IMR-90 (cell line): ENCODE results near the gene L3MBTL4. TPM values are rescaled to one million over a fixed set of nuclear protein-coding genes. Genes with fewer than 3 reads are reported as not detected.

Source experiments
- ATAC-seq: fragments of 200-7000 bp; cut with Tn5 transposase; 2 replicates; pipeline ENCODE4 v1.9.1; 2020; ENCODE audit warnings: low read depth, mild to moderate bottlenecking, moderate library complexity
- BruUV-seq: library from RNA; stranded (reverse); fragments of 400-500 nt; replicated peaks from 2 replicates; lab custom pipeline; 2021; lab: Mats Ljungman, UMichigan
- CTCF ChIA-PET: fragments of 300-600 bp; formaldehyde crosslinking; extraction: SDS; loops from one replicate; lab custom pipeline; 2021; ENCODE audit warnings: antibody characterized with exemption; lab: Yijun Ruan, JAX
- POLR2A ChIA-PET: fragments of 300-600 bp; sonication (Branson Sonifier 250); formaldehyde crosslinking; loops from one replicate; lab custom pipeline; 2022; ENCODE audit warnings: antibody characterized with exemption; ENCODE audit not compliant: unreplicated experiment; lab: Charles Lee
- DNase-seq: peaks from one replicate; pipeline ENCODE4 v3.0.0; 2013
- H2AFZ ChIP-seq: replicated peaks from 2 replicates; pipeline ENCODE3; 2013; ENCODE audit warnings: low read length, mild to moderate bottlenecking; ENCODE audit not compliant: poor library complexity
- H2AK5ac ChIP-seq: 2 replicates; pipeline ENCODE4 v1.6.1; 2013; ENCODE audit warnings: low read depth, low read length, inconsistent platforms
- H2AK9ac ChIP-seq: replicated peaks from 2 replicates; pipeline ENCODE3; 2013; ENCODE audit warnings: mild to moderate bottlenecking, low read depth, low read length, moderate library complexity; ENCODE audit not compliant: poor library complexity
- H2BK120ac ChIP-seq: 2 replicates; pipeline ENCODE4 v1.6.1; 2013; ENCODE audit warnings: low read depth, low read length, inconsistent platforms
- H2BK15ac ChIP-seq: 3 replicates; pipeline ENCODE4 v1.6.1; 2013; ENCODE audit warnings: low read depth, low read length, inconsistent platforms
- H2BK20ac ChIP-seq: 2 replicates; pipeline ENCODE4 v1.6.1; 2013; ENCODE audit warnings: low read depth, mild to moderate bottlenecking, inconsistent platforms, low read length, moderate library complexity
- H2BK5ac ChIP-seq: 2 replicates; pipeline ENCODE4 v1.6.1; 2013; ENCODE audit warnings: mild to moderate bottlenecking, low read depth, low read length, inconsistent platforms; ENCODE audit not compliant: poor library complexity, severe bottlenecking
- H3K14ac ChIP-seq: replicated peaks from 2 replicates; pipeline ENCODE4 v1.6.1; 2013; ENCODE audit warnings: low read depth, low read length, inconsistent platforms
- H3K18ac ChIP-seq: 2 replicates; pipeline ENCODE4 v1.6.1; 2013; ENCODE audit warnings: low read depth, low read length, control low read depth
- H3K23ac ChIP-seq: 2 replicates; pipeline ENCODE4 v1.6.1; 2013; ENCODE audit warnings: low read depth, low read length, inconsistent platforms
- H3K27ac ChIP-seq: 2 replicates; pipeline ENCODE4 v1.5.1; 2013; ENCODE audit warnings: mild to moderate bottlenecking, control low read depth, low read length; ENCODE audit not compliant: insufficient read depth
- H3K27me3 ChIP-seq: 2 replicates; pipeline ENCODE4 v1.6.1; 2013; ENCODE audit warnings: low read length; ENCODE audit not compliant: control insufficient read depth, insufficient read depth
- H3K36me3 ChIP-seq: 2 replicates; pipeline ENCODE4 v1.6.1; 2013; ENCODE audit warnings: low read length, mixed read lengths; ENCODE audit not compliant: control insufficient read depth, insufficient read depth
- H3K4ac ChIP-seq: 2 replicates; pipeline ENCODE4 v1.6.1; 2013; ENCODE audit warnings: low read depth, low read length, inconsistent platforms
- H3K4me1 ChIP-seq: 2 replicates; pipeline ENCODE4 v1.6.1; 2013; ENCODE audit warnings: low read length, mixed read lengths; ENCODE audit not compliant: control insufficient read depth, insufficient read depth
- H3K4me2 ChIP-seq: 2 replicates; pipeline ENCODE4 v1.6.1; 2013; ENCODE audit warnings: low read depth, mild to moderate bottlenecking, control low read depth, low read length, moderate library complexity
- H3K4me3 ChIP-seq: 2 replicates; pipeline ENCODE4 v1.5.1; 2013; ENCODE audit warnings: low read depth, mild to moderate bottlenecking, control low read depth, low read length, moderate library complexity; ENCODE audit not compliant: insufficient read depth
- H3K56ac ChIP-seq: 2 replicates; pipeline ENCODE4 v1.6.1; 2013; ENCODE audit warnings: low read length, inconsistent platforms; ENCODE audit not compliant: insufficient read depth; ENCODE audit errors: extremely low read depth
- H3K79me1 ChIP-seq, 2 experiments: 2 replicates each; pipeline ENCODE4 v1.6.1; 2013; ENCODE audit warnings: low read length in 2 of 2, inconsistent platforms in 1 of 2, low read depth in 1 of 2
- H3K9ac ChIP-seq: 2 replicates; pipeline ENCODE4 v1.6.1; 2013; ENCODE audit warnings: low read depth, low read length, control low read depth
- H3K9me1 ChIP-seq: 2 replicates; pipeline ENCODE4 v1.6.1; 2013; ENCODE audit warnings: low read length, inconsistent platforms; ENCODE audit not compliant: insufficient read depth
- H3K9me3 ChIP-seq: 2 replicates; pipeline ENCODE4 v1.6.1; 2013; ENCODE audit warnings: low read length; ENCODE audit not compliant: control insufficient read depth, insufficient read depth
- H4K20me1 ChIP-seq: 2 replicates; pipeline ENCODE4 v1.6.1; 2013; ENCODE audit warnings: low read length, inconsistent platforms; ENCODE audit not compliant: insufficient read depth
- H4K5ac ChIP-seq: 2 replicates; pipeline ENCODE4 v1.6.1; 2013; ENCODE audit warnings: mild to moderate bottlenecking, low read depth, low read length, control low read depth
- H4K8ac ChIP-seq, 2 experiments: 2 replicates each; pipeline ENCODE4 v1.6.1; 2013; ENCODE audit warnings: low read depth in 2 of 2, low read length in 2 of 2, control low read depth in 1 of 2, inconsistent platforms in 1 of 2
- H4K91ac ChIP-seq: 2 replicates; pipeline ENCODE4 v1.6.1; 2013; ENCODE audit warnings: low read depth, low read length, inconsistent platforms; ENCODE audit not compliant: insufficient read depth
- BHLHE40 ChIP-seq: fragments of 150-350 bp; IDR thresholded peaks from 2 replicates; pipeline ENCODE4 v1.6.1; 2016; ENCODE audit warnings: mild to moderate bottlenecking, low read depth, low read length
- CTCF ChIP-seq: conservative IDR thresholded peaks from 2 replicates; pipeline ENCODE4 v1.5.1; 2012; ENCODE audit warnings: mild to moderate bottlenecking, low read depth, low read length, improper control_type of control experiment
- ELK1 ChIP-seq: fragments of 150-350 bp; IDR thresholded peaks from 2 replicates; pipeline ENCODE4 v1.6.1; 2016; ENCODE audit warnings: low read depth, mild to moderate bottlenecking, low read length, moderate library complexity, borderline replicate concordance
- MAZ ChIP-seq: IDR thresholded peaks from 2 replicates; pipeline ENCODE4 v1.6.1; 2012; ENCODE audit warnings: low read depth, mild to moderate bottlenecking, low read length, improper control_type of control experiment, moderate library complexity, borderline replicate concordance
- MXI1 ChIP-seq: IDR thresholded peaks from 2 replicates; pipeline ENCODE4 v1.6.1; 2012; ENCODE audit warnings: low read depth, mild to moderate bottlenecking, low read length, moderate library complexity, borderline replicate concordance
- NFE2L2 ChIP-seq: fragments of 150-350 bp; IDR thresholded peaks from 2 replicates; pipeline ENCODE4 v1.6.1; 2016; ENCODE audit warnings: low read depth, mild to moderate bottlenecking, low read length
- RAD21 ChIP-seq: IDR thresholded peaks from 2 replicates; pipeline ENCODE4 v1.6.1; 2012; ENCODE audit warnings: low read length, improper control_type of control experiment
- RCOR1 ChIP-seq: IDR thresholded peaks from 2 replicates; pipeline ENCODE4 v1.6.1; 2012; ENCODE audit warnings: mild to moderate bottlenecking, low read length, improper control_type of control experiment; ENCODE audit not compliant: insufficient replicate concordance
- SMC3 ChIP-seq: fragments of 150-350 bp; IDR thresholded peaks from 2 replicates; pipeline ENCODE4 v1.6.1; 2016; ENCODE audit warnings: low read depth, mild to moderate bottlenecking, antibody characterized with exemption, low read length, moderate library complexity
- WGBS, 2 experiments: methylation state at CpG; one replicate each; pipeline versions ENCODE4 v1.1.5 to v1.1.7; 2013; ENCODE audit warnings: missing lambda C conversion rate in 2 of 2; ENCODE audit not compliant: insufficient read length in 1 of 2; ENCODE audit errors: extremely low coverage in 2 of 2; 5-methylcytosine and 5-hydroxymethylcytosine counted together
- dilution Hi-C: fragments of 300-500 bp; cut with HindIII; formaldehyde crosslinking; loops from one replicate; pipeline ENCODE4 v1.14.3; 2018; ENCODE audit warnings: low sequenced_read_pairs; ENCODE audit not compliant: unreplicated experiment
- in situ Hi-C: fragments of 300-500 bp; cut with MboI; formaldehyde crosslinking; loops from 3 replicates; pipeline ENCODE4 v1.14.3; 2019; ENCODE audit warnings: low sequenced_read_pairs, inconsistent platforms, mixed read lengths
- intact Hi-C: fragments of 100-400 bp; cut with micrococcal nuclease; formaldehyde crosslinking; loops from 2 replicates; pipeline ENCODE4 v1.10.0; 2022
- polyA plus RNA-seq, 3 experiments: library from polyadenylated mRNA; depleted of rRNA; stranded (reverse); fragments of >200 nt; gene quantifications; 2 replicates each; pipeline ENCODE4 v1.2.3, GENCODE V29; 2012; ENCODE audit warnings: low replicate concordance in 1 of 3
- total RNA-seq: library from RNA; depleted of rRNA; stranded (reverse); fragments of >200 nt; gene quantifications from 2 replicates; pipeline ENCODE4 v1.2.3, GENCODE V29; 2012

L3MBTL4 gene
- total and polyA plus RNA-seq, 2 of the 4 experiments (the other 2 are of a cell fraction): under 0.01 to 0.02 TPM

- Histone ChIP-seq H3K9me1 (no peaks in the 10 kb centered on the region), H3K36me3 (no peaks in the 10 kb centered on the region), H3K4me3 (no peak overlapping the region), H3K4ac (no peak overlapping the region), H2AFZ (no peak overlapping the region), H2BK120ac (no peak overlapping the region), H3K4me1 (no peaks in the 10 kb centered on the region), H2BK15ac (no peak overlapping the region), H4K91ac (no peak overlapping the region), H3K18ac (no peak overlapping the region), H3K56ac (no peak overlapping the region), H3K9ac (no peak overlapping the region), H3K27ac (no peak overlapping the region), H2AK5ac (no peak overlapping the region), H3K14ac (no peak overlapping the region), H2BK5ac (no peak overlapping the region), H3K23ac (no peak overlapping the region), H3K9me3 (no peaks in the 10 kb centered on the region), H2AK9ac (no peak overlapping the region), H4K5ac (no peak overlapping the region), H2BK20ac (no peak overlapping the region), H4K8ac (no peak overlapping the region), H4K20me1 (no peaks in the 10 kb centered on the region), H3K4me2 (no peak overlapping the region), H3K27me3 (no peaks in the 10 kb centered on the region), H3K79me1 (no peaks in the 10 kb centered on the region)
- TF ChIP-seq SMC3 (no peak), MXI1 (no peak), ELK1 (no peak), CTCF (no peak), NFE2L2 (no peak), RAD21 (no peak), RCOR1 (no peak), MAZ (no peak), BHLHE40 (no peak)
- POLR2A ChIA-PET: no interaction called here
- CTCF ChIA-PET: no interaction called here
- no TSS peak for BruUV-seq
- intact Hi-C loops: no loop called here
- dilution Hi-C loops: no loop called here
- DNase-seq: no peak
- ATAC-seq: no peak
- no CpG with 5 or more reads among the region's 8 CpGs for WGBS, 2 experiments
- in situ Hi-C loops: no loop called here
Measured at GRCh38 chr18:6261938-6262337, 152.8 kb downstream of the L3MBTL4 start.
